ENCODE data around the gene CWC15. TPM values are rescaled to one million over a fixed set of nuclear protein-coding genes. Genes with fewer than 3 reads are reported as not detected.

Gene CWC15
- total and polyA plus RNA-seq, 9 of the 15 experiments (the other 6 are each of a cell fraction or from before 2014, with no cell fraction given) = 47.3 to 168 (median 89.2) TPM

Other genes with a start within 250 kb of the CWC15 start
- gene AMOTL1, start 205.2 kb downstream of the CWC15 start, total RNA-seq (2014; rRNA removed) = 20.9 and 22.1 TPM in 2 replicates
- gene AMOTL1, start 205.2 kb downstream of the CWC15 start, total RNA-seq (2014; rRNA removed; fragmentation: Illumina TruSeq; extraction: Trizol) = 14.0 and 14.4 TPM in 2 replicates
- gene AMOTL1, start 205.2 kb downstream of the CWC15 start, total RNA-seq (2015; rRNA removed; fragmentation: Illumina TruSeq; extraction: Trizol) = 12.8 and 12.9 TPM in 2 replicates
- gene AMOTL1, start 205.2 kb downstream of the CWC15 start, total RNA-seq (2021) = 29.9 and 35.4 TPM in 2 replicates
- gene AMOTL1, start 205.2 kb downstream of the CWC15 start, polyA plus RNA-seq (2011; rRNA removed) = 2.5 and 16.7 TPM in 2 replicates
- 18.7 and 18.8 TPM in 2 replicates for gene AMOTL1, start 205.2 kb downstream of the CWC15 start, polyA plus RNA-seq (2014; fragmentation: Illumina TruSeq; extraction: Trizol)
- gene AMOTL1, start 205.2 kb downstream of the CWC15 start, polyA plus RNA-seq (2014; fragmentation: Nextera tagmentation; extraction: Ambion mirVana) = 1 to 10 TPM; 4.0 to 4.7 TPM
- gene AMOTL1, start 205.2 kb downstream of the CWC15 start, polyA plus RNA-seq (2014; rRNA removed) = 12.6 and 13.3 TPM in 2 replicates
- gene KDM4D, start 153 bp upstream of the CWC15 start, total RNA-seq (2014; rRNA removed) = 0.50 and 0.65 TPM in 2 replicates
- 0.40 and 0.73 TPM in 2 replicates for gene KDM4D, start 153 bp upstream of the CWC15 start, total RNA-seq (2014; rRNA removed; fragmentation: Illumina TruSeq; extraction: Trizol)
- gene KDM4D, start 153 bp upstream of the CWC15 start, total RNA-seq (2015; rRNA removed; fragmentation: Illumina TruSeq; extraction: Trizol) = 0.49 and 0.54 TPM in 2 replicates
- 0.74 and 1.1 TPM in 2 replicates for gene KDM4D, start 153 bp upstream of the CWC15 start, total RNA-seq (2021)
- gene KDM4D, start 153 bp upstream of the CWC15 start, polyA plus RNA-seq (2011; rRNA removed) = 0.59 and 0.81 TPM in 2 replicates
- gene KDM4D, start 153 bp upstream of the CWC15 start, polyA plus RNA-seq (2014; fragmentation: Illumina TruSeq; extraction: Trizol) = 0.70 and 0.94 TPM in 2 replicates
- under 1 TPM; 0.34 to 0.39 TPM for gene KDM4D, start 153 bp upstream of the CWC15 start, polyA plus RNA-seq (2014; fragmentation: Nextera tagmentation; extraction: Ambion mirVana)
- gene KDM4D, start 153 bp upstream of the CWC15 start, polyA plus RNA-seq (2014; rRNA removed) = 0.48 and 0.59 TPM in 2 replicates
- gene KDM4E, start 51.7 kb upstream of the CWC15 start, total RNA-seq (2014; rRNA removed) = not detected in 2 replicates
- gene KDM4E, start 51.7 kb upstream of the CWC15 start, total RNA-seq (2014; rRNA removed; fragmentation: Illumina TruSeq; extraction: Trizol) = not detected in 2 replicates
- gene KDM4E, start 51.7 kb upstream of the CWC15 start, total RNA-seq (2015; rRNA removed; fragmentation: Illumina TruSeq; extraction: Trizol) = not detected in 2 replicates
- gene KDM4E, start 51.7 kb upstream of the CWC15 start, total RNA-seq (2021) = not detected in 2 replicates
- not detected in 2 replicates for gene KDM4E, start 51.7 kb upstream of the CWC15 start, polyA plus RNA-seq (2011; rRNA removed)
- gene KDM4E, start 51.7 kb upstream of the CWC15 start, polyA plus RNA-seq (2014; fragmentation: Illumina TruSeq; extraction: Trizol) = not detected in 2 replicates
- gene KDM4E, start 51.7 kb upstream of the CWC15 start, polyA plus RNA-seq (2014; fragmentation: Nextera tagmentation; extraction: Ambion mirVana) = under 1 TPM in 1 of 2 experiments, not detected in 1; 0.04 TPM
- not detected in 2 replicates for gene KDM4E, start 51.7 kb upstream of the CWC15 start, polyA plus RNA-seq (2014; rRNA removed)
- not detected in 2 replicates for gene KDM4F, start 75.9 kb upstream of the CWC15 start, total RNA-seq (2014; rRNA removed)
- not detected in 2 replicates for gene KDM4F, start 75.9 kb upstream of the CWC15 start, total RNA-seq (2014; rRNA removed; fragmentation: Illumina TruSeq; extraction: Trizol)
- gene KDM4F, start 75.9 kb upstream of the CWC15 start, total RNA-seq (2015; rRNA removed; fragmentation: Illumina TruSeq; extraction: Trizol) = not detected in 2 replicates
- not detected in 2 replicates for gene KDM4F, start 75.9 kb upstream of the CWC15 start, total RNA-seq (2021)
- not detected in 2 replicates for gene KDM4F, start 75.9 kb upstream of the CWC15 start, polyA plus RNA-seq (2011; rRNA removed)
- not detected in 2 replicates for gene KDM4F, start 75.9 kb upstream of the CWC15 start, polyA plus RNA-seq (2014; fragmentation: Illumina TruSeq; extraction: Trizol)
- not detected for gene KDM4F, start 75.9 kb upstream of the CWC15 start, polyA plus RNA-seq (2014; fragmentation: Nextera tagmentation; extraction: Ambion mirVana)
- gene KDM4F, start 75.9 kb upstream of the CWC15 start, polyA plus RNA-seq (2014; rRNA removed) = not detected in 2 replicates
- gene SRSF8, start 93.4 kb upstream of the CWC15 start, total RNA-seq (2014; rRNA removed) = 15.1 and 18.0 TPM in 2 replicates
- 27.9 and 32.6 TPM in 2 replicates for gene SRSF8, start 93.4 kb upstream of the CWC15 start, total RNA-seq (2014; rRNA removed; fragmentation: Illumina TruSeq; extraction: Trizol)
- gene SRSF8, start 93.4 kb upstream of the CWC15 start, total RNA-seq (2015; rRNA removed; fragmentation: Illumina TruSeq; extraction: Trizol) = 22.2 and 24.9 TPM in 2 replicates
- gene SRSF8, start 93.4 kb upstream of the CWC15 start, total RNA-seq (2021) = 43.9 and 44.4 TPM in 2 replicates
- gene SRSF8, start 93.4 kb upstream of the CWC15 start, polyA plus RNA-seq (2011; rRNA removed) = 50.4 and 53.4 TPM in 2 replicates
- gene SRSF8, start 93.4 kb upstream of the CWC15 start, polyA plus RNA-seq (2014; fragmentation: Illumina TruSeq; extraction: Trizol) = 41.1 and 42.8 TPM in 2 replicates
- 10 to 100 TPM; 23.5 to 24.1 TPM for gene SRSF8, start 93.4 kb upstream of the CWC15 start, polyA plus RNA-seq (2014; fragmentation: Nextera tagmentation; extraction: Ambion mirVana)
- gene SRSF8, start 93.4 kb upstream of the CWC15 start, polyA plus RNA-seq (2014; rRNA removed) = 37.1 and 42.8 TPM in 2 replicates
- 9.8 and 10.3 TPM in 2 replicates for gene ENDOD1, start 116.3 kb upstream of the CWC15 start, total RNA-seq (2014; rRNA removed)
- 11.8 and 12.2 TPM in 2 replicates for gene ENDOD1, start 116.3 kb upstream of the CWC15 start, total RNA-seq (2014; rRNA removed; fragmentation: Illumina TruSeq; extraction: Trizol)
- gene ENDOD1, start 116.3 kb upstream of the CWC15 start, total RNA-seq (2015; rRNA removed; fragmentation: Illumina TruSeq; extraction: Trizol) = 8.3 and 8.4 TPM in 2 replicates
- gene ENDOD1, start 116.3 kb upstream of the CWC15 start, total RNA-seq (2021) = 9.7 and 10.5 TPM in 2 replicates
- 9.4 and 10.3 TPM in 2 replicates for gene ENDOD1, start 116.3 kb upstream of the CWC15 start, polyA plus RNA-seq (2011; rRNA removed)
- 8.1 and 9.3 TPM in 2 replicates for gene ENDOD1, start 116.3 kb upstream of the CWC15 start, polyA plus RNA-seq (2014; fragmentation: Illumina TruSeq; extraction: Trizol)
- gene ENDOD1, start 116.3 kb upstream of the CWC15 start, polyA plus RNA-seq (2014; fragmentation: Nextera tagmentation; extraction: Ambion mirVana) = 1 to 10 TPM; 4.2 to 4.4 TPM
- 5.1 and 5.2 TPM in 2 replicates for gene ENDOD1, start 116.3 kb upstream of the CWC15 start, polyA plus RNA-seq (2014; rRNA removed)